NCI-H460 (cell line): ENCODE data around the gene C16orf90. TPM values are rescaled to one million over a fixed set of nuclear protein-coding genes. Genes with fewer than 3 reads are reported as not detected.

Experiments
- DNase-seq: peaks from one replicate; pipeline ENCODE4 v3.0.0-alpha.2; 2016; ENCODE audit warnings: low read depth; ENCODE audit errors: extremely low read depth
- polyA plus RNA-seq: library from polyadenylated mRNA; depleted of rRNA; stranded (reverse); fragments of >200 nt; gene quantifications from 2 replicates; pipeline ENCODE4 v1.2.3, GENCODE V29; 2014; cell fraction: nucleus; rRNA removed
- total RNA-seq: library from RNA; depleted of rRNA; stranded (reverse); fragments of >200 nt; shearing (Covaris generic); gene quantifications from 2 replicates; pipeline ENCODE4 v1.2.3, GENCODE V29; 2014; rRNA removed

The C16orf90 gene
- total RNA-seq = not detected in 2 replicates
- not detected in 2 replicates for polyA plus RNA-seq

- no peak for DNase-seq
Measured at GRCh38 chr16:3495176-3495575, at the start of gene C16orf90. TSS of gene C16orf90 (minus strand) at chr16:3495489. CDS start at chr16:3495421, 68 bp downstream.

GRCh38 chr16:3542601-3543373 is 47.5 kb upstream of the C16orf90 start:
- DNase-seq = no peak

- DNase-seq = no peak
Measured at GRCh38 chr16:3541527-3542155, 46.4 kb upstream of the C16orf90 start.

- DNase-seq = no peak
Measured at GRCh38 chr16:3538222-3538621, 42.9 kb upstream of the C16orf90 start.

GRCh38 chr16:3536851-3537250 is 41.6 kb upstream of the C16orf90 start:
- DNase-seq = no peak

GRCh38 chr16:3536271-3536731 is 41.0 kb upstream of the C16orf90 start:
- DNase-seq = no peak

GRCh38 chr16:3534126-3534525 is 38.8 kb upstream of the C16orf90 start:
- DNase-seq = no peak

GRCh38 chr16:3532741-3533140 is 37.5 kb upstream of the C16orf90 start:
- no peak for DNase-seq

- peak; percentile 3 for DNase-seq
Measured at GRCh38 chr16:3530371-3530914, 35.2 kb upstream of the C16orf90 start.

- no peak for DNase-seq
Measured at GRCh38 chr16:3529175-3529574, 33.9 kb upstream of the C16orf90 start.

GRCh38 chr16:3528406-3528805 is 33.1 kb upstream of the C16orf90 start:
- no peak for DNase-seq

GRCh38 chr16:3527216-3527829 is 32.0 kb upstream of the C16orf90 start:
- peak; percentile 58 for DNase-seq

- DNase-seq = no peak
Measured at GRCh38 chr16:3525951-3526350, 30.7 kb upstream of the C16orf90 start.

- DNase-seq = no peak
Measured at GRCh38 chr16:3523281-3523680, 28.0 kb upstream of the C16orf90 start.

- DNase-seq = no peak
Measured at GRCh38 chr16:3520841-3521240, 25.6 kb upstream of the C16orf90 start.

GRCh38 chr16:3520413-3520812 is 25.1 kb upstream of the C16orf90 start:
- no peak for DNase-seq

GRCh38 chr16:3519581-3519980 is 24.3 kb upstream of the C16orf90 start:
- no peak for DNase-seq

- DNase-seq = no peak
Measured at GRCh38 chr16:3518986-3519348, 23.7 kb upstream of the C16orf90 start.

GRCh38 chr16:3518292-3518985 is 23.1 kb upstream of the C16orf90 start:
- no peak for DNase-seq

- DNase-seq = no peak
Measured at GRCh38 chr16:3515897-3516296, 20.6 kb upstream of the C16orf90 start.

- no peak for DNase-seq
Measured at GRCh38 chr16:3514621-3515020, 19.3 kb upstream of the C16orf90 start.
